IMR-90 (cell line): Measurements from ENCODE around the gene ERCC5. TPM values are rescaled to one million over a fixed set of nuclear protein-coding genes. Genes with fewer than 3 reads are reported as not detected.

ENCODE experiments used
- ATAC-seq: fragments of 200-7000 bp; cut with Tn5 transposase; 2 replicates; pipeline ENCODE4 v1.9.1; 2020; ENCODE audit warnings: low read depth, mild to moderate bottlenecking, moderate library complexity
- BruUV-seq: library from RNA; stranded (reverse); fragments of 400-500 nt; replicated peaks from 2 replicates; lab custom pipeline; 2021; lab: Mats Ljungman, UMichigan
- CTCF ChIA-PET: fragments of 300-600 bp; formaldehyde crosslinking; extraction: SDS; loops from one replicate; lab custom pipeline; 2021; ENCODE audit warnings: antibody characterized with exemption; lab: Yijun Ruan, JAX
- POLR2A ChIA-PET: fragments of 300-600 bp; sonication (Branson Sonifier 250); formaldehyde crosslinking; loops from one replicate; lab custom pipeline; 2022; ENCODE audit warnings: antibody characterized with exemption; ENCODE audit not compliant: unreplicated experiment; lab: Charles Lee
- DNase-seq: peaks from one replicate; pipeline ENCODE4 v3.0.0; 2013
- H2AFZ ChIP-seq: replicated peaks from 2 replicates; pipeline ENCODE3; 2013; ENCODE audit warnings: low read length, mild to moderate bottlenecking; ENCODE audit not compliant: poor library complexity
- H2AK5ac ChIP-seq: 2 replicates; pipeline ENCODE4 v1.6.1; 2013; ENCODE audit warnings: low read depth, low read length, inconsistent platforms
- H2AK9ac ChIP-seq: replicated peaks from 2 replicates; pipeline ENCODE3; 2013; ENCODE audit warnings: mild to moderate bottlenecking, low read depth, low read length, moderate library complexity; ENCODE audit not compliant: poor library complexity
- H2BK120ac ChIP-seq: 2 replicates; pipeline ENCODE4 v1.6.1; 2013; ENCODE audit warnings: low read depth, low read length, inconsistent platforms
- H2BK15ac ChIP-seq: 3 replicates; pipeline ENCODE4 v1.6.1; 2013; ENCODE audit warnings: low read depth, low read length, inconsistent platforms
- H2BK20ac ChIP-seq: 2 replicates; pipeline ENCODE4 v1.6.1; 2013; ENCODE audit warnings: low read depth, mild to moderate bottlenecking, inconsistent platforms, low read length, moderate library complexity
- H2BK5ac ChIP-seq: 2 replicates; pipeline ENCODE4 v1.6.1; 2013; ENCODE audit warnings: mild to moderate bottlenecking, low read depth, low read length, inconsistent platforms; ENCODE audit not compliant: poor library complexity, severe bottlenecking
- H3K14ac ChIP-seq: replicated peaks from 2 replicates; pipeline ENCODE4 v1.6.1; 2013; ENCODE audit warnings: low read depth, low read length, inconsistent platforms
- H3K18ac ChIP-seq: 2 replicates; pipeline ENCODE4 v1.6.1; 2013; ENCODE audit warnings: low read depth, low read length, control low read depth
- H3K23ac ChIP-seq: 2 replicates; pipeline ENCODE4 v1.6.1; 2013; ENCODE audit warnings: low read depth, low read length, inconsistent platforms
- H3K27ac ChIP-seq: 2 replicates; pipeline ENCODE4 v1.5.1; 2013; ENCODE audit warnings: mild to moderate bottlenecking, control low read depth, low read length; ENCODE audit not compliant: insufficient read depth
- H3K27me3 ChIP-seq: 2 replicates; pipeline ENCODE4 v1.6.1; 2013; ENCODE audit warnings: low read length; ENCODE audit not compliant: control insufficient read depth, insufficient read depth
- H3K36me3 ChIP-seq: 2 replicates; pipeline ENCODE4 v1.6.1; 2013; ENCODE audit warnings: low read length, mixed read lengths; ENCODE audit not compliant: control insufficient read depth, insufficient read depth
- H3K4ac ChIP-seq: 2 replicates; pipeline ENCODE4 v1.6.1; 2013; ENCODE audit warnings: low read depth, low read length, inconsistent platforms
- H3K4me1 ChIP-seq: 2 replicates; pipeline ENCODE4 v1.6.1; 2013; ENCODE audit warnings: low read length, mixed read lengths; ENCODE audit not compliant: control insufficient read depth, insufficient read depth
- H3K4me2 ChIP-seq: 2 replicates; pipeline ENCODE4 v1.6.1; 2013; ENCODE audit warnings: low read depth, mild to moderate bottlenecking, control low read depth, low read length, moderate library complexity
- H3K4me3 ChIP-seq: 2 replicates; pipeline ENCODE4 v1.5.1; 2013; ENCODE audit warnings: low read depth, mild to moderate bottlenecking, control low read depth, low read length, moderate library complexity; ENCODE audit not compliant: insufficient read depth
- H3K56ac ChIP-seq: 2 replicates; pipeline ENCODE4 v1.6.1; 2013; ENCODE audit warnings: low read length, inconsistent platforms; ENCODE audit not compliant: insufficient read depth; ENCODE audit errors: extremely low read depth
- H3K79me1 ChIP-seq, 2 experiments: 2 replicates each; pipeline ENCODE4 v1.6.1; 2013; ENCODE audit warnings: low read length in 2 of 2, inconsistent platforms in 1 of 2, low read depth in 1 of 2
- H3K9ac ChIP-seq: 2 replicates; pipeline ENCODE4 v1.6.1; 2013; ENCODE audit warnings: low read depth, low read length, control low read depth
- H3K9me1 ChIP-seq: 2 replicates; pipeline ENCODE4 v1.6.1; 2013; ENCODE audit warnings: low read length, inconsistent platforms; ENCODE audit not compliant: insufficient read depth
- H3K9me3 ChIP-seq: 2 replicates; pipeline ENCODE4 v1.6.1; 2013; ENCODE audit warnings: low read length; ENCODE audit not compliant: control insufficient read depth, insufficient read depth
- H4K20me1 ChIP-seq: 2 replicates; pipeline ENCODE4 v1.6.1; 2013; ENCODE audit warnings: low read length, inconsistent platforms; ENCODE audit not compliant: insufficient read depth
- H4K5ac ChIP-seq: 2 replicates; pipeline ENCODE4 v1.6.1; 2013; ENCODE audit warnings: mild to moderate bottlenecking, low read depth, low read length, control low read depth
- H4K8ac ChIP-seq, 2 experiments: 2 replicates each; pipeline ENCODE4 v1.6.1; 2013; ENCODE audit warnings: low read depth in 2 of 2, low read length in 2 of 2, control low read depth in 1 of 2, inconsistent platforms in 1 of 2
- H4K91ac ChIP-seq: 2 replicates; pipeline ENCODE4 v1.6.1; 2013; ENCODE audit warnings: low read depth, low read length, inconsistent platforms; ENCODE audit not compliant: insufficient read depth
- BHLHE40 ChIP-seq: fragments of 150-350 bp; IDR thresholded peaks from 2 replicates; pipeline ENCODE4 v1.6.1; 2016; ENCODE audit warnings: mild to moderate bottlenecking, low read depth, low read length
- CEBPB ChIP-seq: IDR thresholded peaks from 2 replicates; pipeline ENCODE4 v1.6.1; 2012; ENCODE audit warnings: low read depth, low read length, improper control_type of control experiment
- CHD1 ChIP-seq: IDR thresholded peaks from 2 replicates; pipeline ENCODE4 v1.6.1; 2012; ENCODE audit warnings: low read depth, low read length, improper control_type of control experiment
- FOS ChIP-seq: fragments of 150-350 bp; IDR thresholded peaks from 2 replicates; pipeline ENCODE4 v1.6.1; 2016; ENCODE audit warnings: low read depth, low read length
- MAFK ChIP-seq: IDR thresholded peaks from 2 replicates; pipeline ENCODE4 v1.6.1; 2012; ENCODE audit warnings: low read depth, low read length, improper control_type of control experiment
- MAZ ChIP-seq: IDR thresholded peaks from 2 replicates; pipeline ENCODE4 v1.6.1; 2012; ENCODE audit warnings: low read depth, mild to moderate bottlenecking, low read length, improper control_type of control experiment, moderate library complexity, borderline replicate concordance
- MXI1 ChIP-seq: IDR thresholded peaks from 2 replicates; pipeline ENCODE4 v1.6.1; 2012; ENCODE audit warnings: low read depth, mild to moderate bottlenecking, low read length, moderate library complexity, borderline replicate concordance
- NFE2L2 ChIP-seq: fragments of 150-350 bp; IDR thresholded peaks from 2 replicates; pipeline ENCODE4 v1.6.1; 2016; ENCODE audit warnings: low read depth, mild to moderate bottlenecking, low read length
- POLR2A ChIP-seq: IDR thresholded peaks from 2 replicates; pipeline ENCODE4 v1.6.1; 2012; ENCODE audit warnings: mild to moderate bottlenecking, low read depth, low read length
- RAD21 ChIP-seq: IDR thresholded peaks from 2 replicates; pipeline ENCODE4 v1.6.1; 2012; ENCODE audit warnings: low read length, improper control_type of control experiment
- RCOR1 ChIP-seq: IDR thresholded peaks from 2 replicates; pipeline ENCODE4 v1.6.1; 2012; ENCODE audit warnings: mild to moderate bottlenecking, low read length, improper control_type of control experiment; ENCODE audit not compliant: insufficient replicate concordance
- RFX5 ChIP-seq: IDR thresholded peaks from 2 replicates; pipeline ENCODE4 v1.8.0; 2012; ENCODE audit warnings: low read depth, mild to moderate bottlenecking, low read length, moderate library complexity
- SMC3 ChIP-seq: fragments of 150-350 bp; IDR thresholded peaks from 2 replicates; pipeline ENCODE4 v1.6.1; 2016; ENCODE audit warnings: low read depth, mild to moderate bottlenecking, antibody characterized with exemption, low read length, moderate library complexity
- WGBS, 2 experiments: methylation state at CpG; one replicate each; pipeline versions ENCODE4 v1.1.5 to v1.1.7; 2013; ENCODE audit warnings: missing lambda C conversion rate in 2 of 2; ENCODE audit not compliant: insufficient read length in 1 of 2; ENCODE audit errors: extremely low coverage in 2 of 2; 5-methylcytosine and 5-hydroxymethylcytosine counted together
- dilution Hi-C: fragments of 300-500 bp; cut with HindIII; formaldehyde crosslinking; loops from one replicate; pipeline ENCODE4 v1.14.3; 2018; ENCODE audit warnings: low sequenced_read_pairs; ENCODE audit not compliant: unreplicated experiment
- in situ Hi-C: fragments of 300-500 bp; cut with MboI; formaldehyde crosslinking; loops from 3 replicates; pipeline ENCODE4 v1.14.3; 2019; ENCODE audit warnings: low sequenced_read_pairs, inconsistent platforms, mixed read lengths
- intact Hi-C: fragments of 100-400 bp; cut with micrococcal nuclease; formaldehyde crosslinking; loops from 2 replicates; pipeline ENCODE4 v1.10.0; 2022
- polyA plus RNA-seq, 3 experiments: library from polyadenylated mRNA; depleted of rRNA; stranded (reverse); fragments of >200 nt; gene quantifications; 2 replicates each; pipeline ENCODE4 v1.2.3, GENCODE V29; 2012; ENCODE audit warnings: low replicate concordance in 1 of 3
- total RNA-seq: library from RNA; depleted of rRNA; stranded (reverse); fragments of >200 nt; gene quantifications from 2 replicates; pipeline ENCODE4 v1.2.3, GENCODE V29; 2012
- TF ChIP-seq, protein P1 (sequence below): conservative IDR thresholded peaks from 2 replicates; pipeline ENCODE4 v1.5.1; 2012; ENCODE audit warnings: mild to moderate bottlenecking, low read depth, low read length, improper control_type of control experiment
- TF ChIP-seq, protein P2 (sequence below): fragments of 150-350 bp; IDR thresholded peaks from 2 replicates; pipeline ENCODE4 v1.6.1; 2016; ENCODE audit warnings: low read depth, mild to moderate bottlenecking, low read length, moderate library complexity, borderline replicate concordance
- TF ChIP-seq, protein P3 (sequence below): fragments of 150-350 bp; IDR thresholded peaks from 2 replicates; pipeline ENCODE4 v1.6.1; 2017; ENCODE audit warnings: mild to moderate bottlenecking, antibody characterized with exemption, low read length, low read depth

Gene ERCC5
- total and polyA plus RNA-seq, 2 of the 4 experiments (the other 2 are of a cell fraction): 29.7 to 34.4 TPM

DNA sequence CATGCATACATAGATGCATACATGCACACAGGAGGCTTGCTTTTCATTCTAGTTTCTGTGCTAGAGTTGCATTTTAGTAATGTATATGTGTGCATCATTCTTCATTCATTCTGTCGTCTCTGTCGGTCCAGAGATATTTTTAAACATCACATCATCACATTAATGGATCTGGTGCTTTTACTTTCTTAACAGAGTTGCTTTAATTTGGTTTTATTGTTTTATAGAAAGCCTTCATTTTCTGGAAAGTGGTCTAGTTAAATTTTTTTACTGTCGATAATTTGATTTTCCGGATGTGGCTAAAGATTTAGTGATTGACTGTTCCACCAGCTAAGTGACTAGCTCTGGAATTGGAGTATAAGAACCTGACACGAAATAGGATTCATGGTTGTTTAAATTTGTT is 30.0 kb upstream of the ERCC5 start:
- Histone ChIP-seq H3K9me1 (peaks cover 9% of the 10 kb centered on the region; the same call in 1 of the 2 replicates), H3K4me1 (peaks cover 4% of the 10 kb centered on the region), H3K23ac (no peak overlapping the region), H3K27me3 (no peaks in the 10 kb centered on the region), H3K4ac (no peak overlapping the region), H4K20me1 (no peaks in the 10 kb centered on the region), H4K91ac (no peak overlapping the region), H2BK15ac (no peak overlapping the region), H3K9me3 (0 out of 2 replicates have a peak, but pooled peaks cover under 1% of the 10 kb centered on the region), H3K56ac (no peak overlapping the region), H2AK9ac (no peak overlapping the region), H3K27ac (no peak overlapping the region), H3K9ac (no peak overlapping the region), H3K14ac (no peak overlapping the region), H4K5ac (no peak overlapping the region), H2BK120ac (no peak overlapping the region), H2AFZ (no peak overlapping the region), H2BK5ac (no peak overlapping the region), H2AK5ac (no peak overlapping the region), H3K36me3 (peaks cover 5% of the 10 kb centered on the region), H3K18ac (no peak overlapping the region), H3K79me1 (peaks cover 21 to 34% of the 10 kb centered on the region in 2 experiments), H2BK20ac (no peak overlapping the region), H3K4me2 (no peak overlapping the region), H4K8ac (no peak overlapping the region), H3K4me3 (no peak overlapping the region)
- no peak for TF ChIP-seq CEBPB
- no peak for TF ChIP-seq FOS
- TF ChIP-seq MAFK: no peak
- TF ChIP-seq, protein P1, sequence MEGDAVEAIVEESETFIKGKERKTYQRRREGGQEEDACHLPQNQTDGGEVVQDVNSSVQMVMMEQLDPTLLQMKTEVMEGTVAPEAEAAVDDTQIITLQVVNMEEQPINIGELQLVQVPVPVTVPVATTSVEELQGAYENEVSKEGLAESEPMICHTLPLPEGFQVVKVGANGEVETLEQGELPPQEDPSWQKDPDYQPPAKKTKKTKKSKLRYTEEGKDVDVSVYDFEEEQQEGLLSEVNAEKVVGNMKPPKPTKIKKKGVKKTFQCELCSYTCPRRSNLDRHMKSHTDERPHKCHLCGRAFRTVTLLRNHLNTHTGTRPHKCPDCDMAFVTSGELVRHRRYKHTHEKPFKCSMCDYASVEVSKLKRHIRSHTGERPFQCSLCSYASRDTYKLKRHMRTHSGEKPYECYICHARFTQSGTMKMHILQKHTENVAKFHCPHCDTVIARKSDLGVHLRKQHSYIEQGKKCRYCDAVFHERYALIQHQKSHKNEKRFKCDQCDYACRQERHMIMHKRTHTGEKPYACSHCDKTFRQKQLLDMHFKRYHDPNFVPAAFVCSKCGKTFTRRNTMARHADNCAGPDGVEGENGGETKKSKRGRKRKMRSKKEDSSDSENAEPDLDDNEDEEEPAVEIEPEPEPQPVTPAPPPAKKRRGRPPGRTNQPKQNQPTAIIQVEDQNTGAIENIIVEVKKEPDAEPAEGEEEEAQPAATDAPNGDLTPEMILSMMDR: no peak
- no peak for TF ChIP-seq POLR2A
- TF ChIP-seq SMC3: no peak
- no peak for TF ChIP-seq MAZ
- TF ChIP-seq RCOR1: no peak
- TF ChIP-seq RFX5: no peak
- no peak for TF ChIP-seq MXI1
- TF ChIP-seq BHLHE40: no peak
- TF ChIP-seq, protein P2, sequence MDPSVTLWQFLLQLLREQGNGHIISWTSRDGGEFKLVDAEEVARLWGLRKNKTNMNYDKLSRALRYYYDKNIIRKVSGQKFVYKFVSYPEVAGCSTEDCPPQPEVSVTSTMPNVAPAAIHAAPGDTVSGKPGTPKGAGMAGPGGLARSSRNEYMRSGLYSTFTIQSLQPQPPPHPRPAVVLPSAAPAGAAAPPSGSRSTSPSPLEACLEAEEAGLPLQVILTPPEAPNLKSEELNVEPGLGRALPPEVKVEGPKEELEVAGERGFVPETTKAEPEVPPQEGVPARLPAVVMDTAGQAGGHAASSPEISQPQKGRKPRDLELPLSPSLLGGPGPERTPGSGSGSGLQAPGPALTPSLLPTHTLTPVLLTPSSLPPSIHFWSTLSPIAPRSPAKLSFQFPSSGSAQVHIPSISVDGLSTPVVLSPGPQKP: no peak
- TF ChIP-seq CHD1: no peak
- TF ChIP-seq, protein P3, sequence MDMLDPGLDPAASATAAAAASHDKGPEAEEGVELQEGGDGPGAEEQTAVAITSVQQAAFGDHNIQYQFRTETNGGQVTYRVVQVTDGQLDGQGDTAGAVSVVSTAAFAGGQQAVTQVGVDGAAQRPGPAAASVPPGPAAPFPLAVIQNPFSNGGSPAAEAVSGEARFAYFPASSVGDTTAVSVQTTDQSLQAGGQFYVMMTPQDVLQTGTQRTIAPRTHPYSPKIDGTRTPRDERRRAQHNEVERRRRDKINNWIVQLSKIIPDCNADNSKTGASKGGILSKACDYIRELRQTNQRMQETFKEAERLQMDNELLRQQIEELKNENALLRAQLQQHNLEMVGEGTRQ: no peak
- TF ChIP-seq RAD21: no peak
- TF ChIP-seq NFE2L2: no peak
- intact Hi-C loops: no loop called here
- in situ Hi-C loops: no loop called here
- POLR2A ChIA-PET: no interaction called here
- dilution Hi-C loops: no loop called here
- no TSS peak for BruUV-seq
- DNase-seq (no peak), ATAC-seq (no peak)
- 100% methylated on average over 2 of the region's 5 CpGs; no CpG with 5 or more reads in 1 of the 2 experiments for WGBS, 2 experiments
- CTCF ChIA-PET: no interaction called here
